ENCODE measurements around the gene ACBD3. TPM values are rescaled to one million over a fixed set of nuclear protein-coding genes. Genes with fewer than 3 reads are reported as not detected.
A peak's percentile ranks its signal among the peaks of the same experiment; 100 is the strongest.

Gene ACBD3
- total RNA-seq, 1 donor from 2014 or later, result 42.3 TPM

GRCh38 chr1:226148121-226148648 is 38.4 kb downstream of the ACBD3 start:
- intact Hi-C loops (cut with DNase I), result no loop called here

GRCh38 chr1:226144045-226144444 is 42.5 kb downstream of the ACBD3 start:
- intact Hi-C loops (cut with DNase I), result no loop called here
- DNase-seq (ENCODE audit: low spot score), result no peak

More at GRCh38 chr1:226148121-226148648, 38.4 kb downstream of the ACBD3 start:
- no peak for DNase-seq (ENCODE audit: low spot score)

GRCh38 chr1:226135709-226136108 is 50.8 kb downstream of the ACBD3 start:
- peak; percentile 49 for DNase-seq (ENCODE audit: low spot score)

GRCh38 chr1:226135059-226135651 is 51.4 kb downstream of the ACBD3 start:
- intact Hi-C loops (cut with DNase I), result no loop called here
- peak; percentile 75 for DNase-seq (ENCODE audit: low spot score)

More at GRCh38 chr1:226135709-226136108, 50.8 kb downstream of the ACBD3 start:
- intact Hi-C loops (cut with DNase I), result no loop called here

- DNase-seq (ENCODE audit: low spot score), result peak; percentile 66
- intact Hi-C loops (cut with DNase I), result no loop called here
Observed at GRCh38 chr1:226134170-226135058, 52.1 kb downstream of the ACBD3 start.

- peak; percentile 57 for DNase-seq (ENCODE audit: low spot score)
- intact Hi-C loops (cut with DNase I), result no loop called here
Observed at GRCh38 chr1:226133504-226134123, 52.9 kb downstream of the ACBD3 start.

- DNase-seq (ENCODE audit: low spot score), result peak; percentile 22
- intact Hi-C loops (cut with DNase I), result no loop called here
Observed at GRCh38 chr1:226132728-226133503, 53.6 kb downstream of the ACBD3 start.

- intact Hi-C loops (cut with DNase I), result no loop called here
Observed at GRCh38 chr1:226131639-226132038, 54.9 kb downstream of the ACBD3 start.

GRCh38 chr1:226129230-226129629 is 57.3 kb downstream of the ACBD3 start:
- intact Hi-C loops (cut with DNase I), result loop anchor here (5.0 kb wide), 1 partner anchor 203 kb away; no protein-coding TSS in a partner anchor
- no peak for DNase-seq (ENCODE audit: low spot score)

More at GRCh38 chr1:226131639-226132038, 54.9 kb downstream of the ACBD3 start:
- peak; percentile 44 for DNase-seq (ENCODE audit: low spot score)

- intact Hi-C loops (cut with DNase I), result loop anchor here (5.0 kb wide), 1 partner anchor 204 kb away; no protein-coding TSS in a partner anchor
- DNase-seq (ENCODE audit: low spot score), result peak; percentile 20
Observed at GRCh38 chr1:226128487-226129075, 58.0 kb downstream of the ACBD3 start.

- intact Hi-C loops (cut with DNase I), result loop anchor here (5.0 kb wide), 1 partner anchor 205 kb away; no protein-coding TSS in a partner anchor
- peak; percentile 59 for DNase-seq (ENCODE audit: low spot score)
Observed at GRCh38 chr1:226126824-226127569, 59.5 kb downstream of the ACBD3 start.

GRCh38 chr1:226125831-226126230 is 60.7 kb downstream of the ACBD3 start:
- intact Hi-C loops (cut with DNase I), result loop anchor here (2.0 to 5.0 kb wide), 2 partner anchors 73 to 206 kb away; no protein-coding TSS in a partner anchor

GRCh38 chr1:226125097-226125630 is 61.4 kb downstream of the ACBD3 start:
- DNase-seq (ENCODE audit: low spot score), result peak; percentile 91
- intact Hi-C loops (cut with DNase I), result loop anchor here (2.0 to 5.0 kb wide), 2 partner anchors 74 to 207 kb away; no protein-coding TSS in a partner anchor

More at GRCh38 chr1:226125831-226126230, 60.7 kb downstream of the ACBD3 start:
- peak; percentile 69 for DNase-seq (ENCODE audit: low spot score)

GRCh38 chr1:226123591-226124471 is 62.7 kb downstream of the ACBD3 start:
- intact Hi-C loops (cut with DNase I), result loop anchor here (2.0 to 5.0 kb wide), 3 partner anchors 42 to 122 kb away; no protein-coding TSS in a partner anchor
- peak; percentile 59 for DNase-seq (ENCODE audit: low spot score)

- DNase-seq (ENCODE audit: low spot score), result peak; percentile 39
Observed at GRCh38 chr1:226123212-226123560, 63.4 kb downstream of the ACBD3 start.

More at GRCh38 chr1:226123212-226123560, 63.4 kb downstream of the ACBD3 start:
- intact Hi-C loops (cut with DNase I), result loop anchor here (5.0 kb wide), 2 partner anchors 41 to 121 kb away; no protein-coding TSS in a partner anchor
